A549 treated with dexamethasone at 1 μM for 4 hours (cell line): ENCODE data around the gene LIPT1. TPM values are rescaled to one million over a fixed set of nuclear protein-coding genes. Genes with fewer than 3 reads are reported as not detected.

ENCODE experiments used
- total RNA-seq: library from RNA; stranded (reverse); fragments of 200-300 nt; extraction: Qiagen RNA extraction; gene quantifications from 5 replicates; pipeline ENCODE4 v1.2.3, GENCODE V29; 2022

The LIPT1 gene
- total RNA-seq, result 3.2 to 5.1 TPM (median 3.6 TPM) in 5 replicates

GRCh38 chr2:99154643-99155536 is at the start of gene LIPT1, which contains the start of gene TSGA10:
LIPT1 (plus strand) TSS chr2:99154967; CDS start chr2:99161958, 6,991 bp downstream.
TSGA10 (minus strand) TSS chr2:99154942; CDS start chr2:99109439, 45,503 bp downstream.

GRCh38 chr2:99141110-99142108 is 13.4 kb upstream of the LIPT1 start, which contains the start of gene C2orf15:
C2orf15 (plus strand) TSS chr2:99141707; CDS start chr2:99150559, 8,852 bp downstream.

GRCh38 chr2:99180755-99181623 is 26.2 kb downstream of the LIPT1 start, which contains the start of the genes MITD1 and MRPL30:
MITD1 (minus strand) TSS chr2:99181058; CDS start chr2:99180981, 77 bp downstream.
MRPL30 (plus strand) TSS chr2:99181184; CDS start chr2:99186204, 5,020 bp downstream.

Other genes starting within 250 kb of the LIPT1 start
- gene CRACDL, start 218.7 kb upstream of the LIPT1 start, total RNA-seq, result 2.7 to 6.0 TPM (median 4.7 TPM) in 5 replicates
- 0.48 to 0.58 TPM (median 0.57 TPM) in 5 replicates for gene C2orf15, start 13.3 kb upstream of the LIPT1 start, total RNA-seq
- gene TSGA10, start within 50 bp of the LIPT1 start, total RNA-seq, result 2.1 to 4.5 TPM (median 3.2 TPM) in 5 replicates
- gene MITD1, start 26.1 kb downstream of the LIPT1 start, total RNA-seq, result 23.6 to 28.5 TPM (median 24.3 TPM) in 5 replicates
- gene MRPL30, start 26.2 kb downstream of the LIPT1 start, total RNA-seq, result 32.1 to 48.7 TPM (median 34.5 TPM) in 5 replicates
- gene LYG2, start 100.7 kb downstream of the LIPT1 start, total RNA-seq, result not detected in 5 replicates
- gene LYG1, start 146.2 kb downstream of the LIPT1 start, total RNA-seq, result 0.74 to 1.7 TPM (median 1.2 TPM) in 5 replicates
- gene TXNDC9, start 181.4 kb downstream of the LIPT1 start, total RNA-seq, result 38.4 to 45.9 TPM (median 40.1 TPM) in 5 replicates
- gene EIF5B, start 182.4 kb downstream of the LIPT1 start, total RNA-seq, result 66.0 to 73.9 TPM (median 67.4 TPM) in 5 replicates